A673 (cell line): ENCODE data around the gene LRP11. TPM values are rescaled to one million over a fixed set of nuclear protein-coding genes. Genes with fewer than 3 reads are reported as not detected.
"Not testable (repeated sequence)": the region's sequence is repeated elsewhere in the genome, so short reads cannot be mapped to it uniquely, and the experiment has no call there.

Experiments
- BruUV-seq: library from RNA; stranded (reverse); fragments of 400-500 nt; replicated peaks from 2 replicates; lab custom pipeline; 2021; lab: Mats Ljungman, UMichigan
- CTCF ChIA-PET: fragments of 300-600 bp; sonication (Branson Sonifier 250); formaldehyde crosslinking; loops from one replicate; lab custom pipeline; 2022; ENCODE audit warnings: antibody characterized with exemption; lab: Charles Lee
- POLR2A ChIA-PET: fragments of 300-600 bp; sonication (Branson Sonifier 250); formaldehyde crosslinking; loops from one replicate; lab custom pipeline; 2022; ENCODE audit warnings: antibody characterized with exemption; ENCODE audit not compliant: low non-redundant PET; lab: Charles Lee
- DNase-seq: peaks from one replicate; pipeline ENCODE4 v3.0.0-alpha.2; 2015; ENCODE audit warnings: low spot score
- H3K27ac ChIP-seq: fragments of 200-600 bp; sonication (generic); 2 replicates; pipeline ENCODE4 v1.5.1; 2016; ENCODE audit warnings: mixed run types, low read depth, mild to moderate bottlenecking, mixed read lengths, antibody characterized with exemption, low read length; ENCODE audit not compliant: poor library complexity, severe bottlenecking
- H3K27me3 ChIP-seq: fragments of 200-600 bp; sonication (generic); replicated peaks from 2 replicates; pipeline ENCODE4 v1.6.1; 2017; ENCODE audit warnings: mixed run types, low read depth, mild to moderate bottlenecking, mixed read lengths, antibody characterized with exemption, low read length; ENCODE audit not compliant: insufficient read depth, poor library complexity
- H3K36me3 ChIP-seq: fragments of 200-600 bp; sonication (generic); 2 replicates; pipeline ENCODE4 v1.6.1; 2016; ENCODE audit warnings: mixed run types, mild to moderate bottlenecking, mixed read lengths, antibody characterized with exemption, low read length; ENCODE audit not compliant: insufficient read depth, poor library complexity, severe bottlenecking
- H3K4me1 ChIP-seq: fragments of 200-600 bp; sonication (generic); 2 replicates; pipeline ENCODE4 v1.6.1; 2017; ENCODE audit warnings: mixed run types, mild to moderate bottlenecking, mixed read lengths, antibody characterized with exemption, low read length; ENCODE audit not compliant: insufficient read depth, poor library complexity, severe bottlenecking
- H3K4me3 ChIP-seq: fragments of 200-600 bp; sonication (generic); 2 replicates; pipeline ENCODE4 v1.5.1; 2016; ENCODE audit warnings: low read depth, mixed run types, mild to moderate bottlenecking, mixed read lengths, low read length; ENCODE audit not compliant: poor library complexity, severe bottlenecking
- H3K9me3 ChIP-seq: fragments of 200-600 bp; sonication (generic); 2 replicates; pipeline ENCODE4 v1.6.1; 2016; ENCODE audit warnings: mixed run types, low read depth, mild to moderate bottlenecking, mixed read lengths, antibody characterized with exemption, low read length; ENCODE audit not compliant: poor library complexity, severe bottlenecking
- CTCF ChIP-seq: fragments of 300-800, 200-600 bp; sonication (generic); conservative IDR thresholded peaks from 2 replicates; pipeline ENCODE4 v1.5.1; 2017; ENCODE audit warnings: low read depth, mild to moderate bottlenecking, antibody characterized with exemption, low read length, moderate library complexity, mixed read lengths
- EZH2 ChIP-seq: fragments of 200-600 bp; sonication (generic); IDR thresholded peaks from 2 replicates; pipeline ENCODE4 v1.6.1; 2017; ENCODE audit warnings: borderline replicate concordance, low read depth, mild to moderate bottlenecking, mixed read lengths, antibody characterized with exemption, low read length; ENCODE audit not compliant: poor library complexity, severe bottlenecking
- intact Hi-C: fragments of 100-400 bp; cut with micrococcal nuclease; formaldehyde crosslinking; loops from one replicate; pipeline ENCODE4 v1.10.0; 2022; ENCODE audit not compliant: unreplicated experiment
- total RNA-seq: library from RNA; stranded (reverse); gene quantifications from 2 replicates; pipeline ENCODE4 v1.2.3, GENCODE V29; 2021

The LRP11 gene
- total RNA-seq, 1 experiment from 2014 or later, result 56.1 TPM

- ChIA-PET CTCF (no interaction called here), POLR2A (no interaction called here)
- no peak for DNase-seq
- no peaks in the 10 kb centered on the region for H3K9me3 ChIP-seq
- no peak overlapping the region for H3K4me3 ChIP-seq
- H3K27me3 ChIP-seq, result no peaks in the 10 kb centered on the region
- H3K4me1 ChIP-seq, result peaks cover 36% of the 10 kb centered on the region
- intact Hi-C loops, result no loop called here
- BruUV-seq, result no TSS peak
- H3K36me3 ChIP-seq, result peaks cover 15% of the 10 kb centered on the region
- TF ChIP-seq CTCF (no peak), EZH2 (no peak)
- no peak overlapping the region for H3K27ac ChIP-seq
Observed at GRCh38 chr6:149844480-149844879, 19.7 kb downstream of the LRP11 start.

GRCh38 chr6:149844036-149844435 is 20.1 kb downstream of the LRP11 start:
- intact Hi-C loops, H3K27me3 ChIP-seq, CTCF ChIA-PET, H3K27ac ChIP-seq, H3K4me3 ChIP-seq, BruUV-seq, DNase-seq, H3K9me3 ChIP-seq, POLR2A ChIA-PET: not testable (repeated sequence)
- H3K36me3 ChIP-seq, result peaks cover 15% of the 10 kb centered on the region
- H3K4me1 ChIP-seq, result peaks cover 36% of the 10 kb centered on the region

GRCh38 chr6:149843051-149843633 is 21.0 kb downstream of the LRP11 start:
- BruUV-seq, result no TSS peak

More at GRCh38 chr6:149843051-149843633, 21.0 kb downstream of the LRP11 start:
- Histone ChIP-seq H3K36me3 (peaks cover 15% of the 10 kb centered on the region), H3K9me3 (no peaks in the 10 kb centered on the region), H3K4me1 (peaks cover 34% of the 10 kb centered on the region), H3K27me3 (no peaks in the 10 kb centered on the region), H3K27ac (no peak overlapping the region), H3K4me3 (no peak overlapping the region)
- TF ChIP-seq EZH2 (no peak), CTCF (no peak)
- CTCF ChIA-PET, result no interaction called here
- intact Hi-C loops, result no loop called here
- DNase-seq, result no peak
- POLR2A ChIA-PET, result no interaction called here
